CD1c-positive myeloid dendritic cell (primary cell): ENCODE data around the gene SLC36A3.

Source experiments
- DNase-seq: peaks from one replicate; pipeline ENCODE4 v3.0.0-alpha.2; 2016; ENCODE audit errors: extremely low spot score

The SLC36A3 gene

GRCh38 chr5:151298063-151298855 lies 5.3 kb downstream of the SLC36A3 start:
- DNase-seq, result peak; percentile 68

GRCh38 chr5:151296974-151297373 lies 6.6 kb downstream of the SLC36A3 start:
- DNase-seq, result no peak

- DNase-seq, result no peak
These were observed 7.1 kb downstream of the SLC36A3 start for GRCh38 chr5:151296478-151296830.

- peak; percentile 14 for DNase-seq
These were observed 7.6 kb downstream of the SLC36A3 start for GRCh38 chr5:151295791-151296477.

GRCh38 chr5:151295138-151295537 lies 8.4 kb downstream of the SLC36A3 start:
- DNase-seq, result no peak

- DNase-seq, result no peak
These were observed 9.9 kb downstream of the SLC36A3 start for GRCh38 chr5:151293624-151294023.

- DNase-seq, result no peak
These were observed 15.4 kb downstream of the SLC36A3 start for GRCh38 chr5:151288180-151288579.

- no peak for DNase-seq
These were observed 17.3 kb downstream of the SLC36A3 start for GRCh38 chr5:151286246-151286645.

- no peak for DNase-seq
These were observed 17.9 kb downstream of the SLC36A3 start for GRCh38 chr5:151285683-151286082.

- DNase-seq, result peak; percentile 9
These were observed 19.1 kb downstream of the SLC36A3 start for GRCh38 chr5:151284392-151284967.

GRCh38 chr5:151283120-151283825 lies 20.3 kb downstream of the SLC36A3 start:
- no peak for DNase-seq

- no peak for DNase-seq
These were observed 22.4 kb downstream of the SLC36A3 start for GRCh38 chr5:151281001-151281639.

GRCh38 chr5:151280443-151280842 lies 23.1 kb downstream of the SLC36A3 start:
- DNase-seq, result no peak

GRCh38 chr5:151278845-151279244 lies 24.7 kb downstream of the SLC36A3 start:
- no peak for DNase-seq

- no peak for DNase-seq
These were observed 27.8 kb downstream of the SLC36A3 start for GRCh38 chr5:151275803-151276202.

GRCh38 chr5:151274666-151275065 lies 28.9 kb downstream of the SLC36A3 start:
- DNase-seq, result no peak

- DNase-seq, result peak; percentile 47
These were observed 32.2 kb downstream of the SLC36A3 start for GRCh38 chr5:151271336-151271735.

- DNase-seq, result peak; percentile 80
These were observed 33.0 kb downstream of the SLC36A3 start for GRCh38 chr5:151270599-151270998.

GRCh38 chr5:151267491-151268260 lies 35.9 kb downstream of the SLC36A3 start:
- DNase-seq, result no peak

- peak; percentile 50 for DNase-seq
These were observed 39.5 kb downstream of the SLC36A3 start for GRCh38 chr5:151264113-151264512.

- no peak for DNase-seq
These were observed 41.0 kb downstream of the SLC36A3 start for GRCh38 chr5:151262532-151262931.
